ENCODE measurements around the gene GALNT16. TPM values are rescaled to one million over a fixed set of nuclear protein-coding genes. Genes with fewer than 3 reads are reported as not detected.

The GALNT16 gene
- total and polyA plus RNA-seq, 7 donors: 2.4 to 20.5 (median 5.3) TPM; not detected in 1

- 73 to 78% methylated on average over 9 of the region's 9 CpGs for WGBS, 2 donors
- no peak overlapping the region for H3K4me3 ChIP-seq
- H3K9me3 ChIP-seq: no peaks in the 10 kb centered on the region
- TF ChIP-seq, protein P1, sequence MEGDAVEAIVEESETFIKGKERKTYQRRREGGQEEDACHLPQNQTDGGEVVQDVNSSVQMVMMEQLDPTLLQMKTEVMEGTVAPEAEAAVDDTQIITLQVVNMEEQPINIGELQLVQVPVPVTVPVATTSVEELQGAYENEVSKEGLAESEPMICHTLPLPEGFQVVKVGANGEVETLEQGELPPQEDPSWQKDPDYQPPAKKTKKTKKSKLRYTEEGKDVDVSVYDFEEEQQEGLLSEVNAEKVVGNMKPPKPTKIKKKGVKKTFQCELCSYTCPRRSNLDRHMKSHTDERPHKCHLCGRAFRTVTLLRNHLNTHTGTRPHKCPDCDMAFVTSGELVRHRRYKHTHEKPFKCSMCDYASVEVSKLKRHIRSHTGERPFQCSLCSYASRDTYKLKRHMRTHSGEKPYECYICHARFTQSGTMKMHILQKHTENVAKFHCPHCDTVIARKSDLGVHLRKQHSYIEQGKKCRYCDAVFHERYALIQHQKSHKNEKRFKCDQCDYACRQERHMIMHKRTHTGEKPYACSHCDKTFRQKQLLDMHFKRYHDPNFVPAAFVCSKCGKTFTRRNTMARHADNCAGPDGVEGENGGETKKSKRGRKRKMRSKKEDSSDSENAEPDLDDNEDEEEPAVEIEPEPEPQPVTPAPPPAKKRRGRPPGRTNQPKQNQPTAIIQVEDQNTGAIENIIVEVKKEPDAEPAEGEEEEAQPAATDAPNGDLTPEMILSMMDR (IDR thresholded peaks at IDR 0.05): no peak
- TF ChIP-seq POLR2A (IDR thresholded peaks at IDR 0.05) (no peak), EP300 (IDR thresholded peaks at IDR 0.05) (no peak), POLR2AphosphoS5 (IDR thresholded peaks at IDR 0.05) (no peak)
- H3K27me3 ChIP-seq: no peaks in the 10 kb centered on the region
- intact Hi-C loops (cut with DNase I): no loop called here
- peaks cover 0 to 16% (median 15%) of the 10 kb centered on the region in 4 donors for H3K4me1 ChIP-seq
- no peaks in the 10 kb centered on the region for H3K36me3 ChIP-seq
- DNase-seq: no peak
- no peak overlapping the region for H3K27ac ChIP-seq
Observed at GRCh38 chr14:69284170-69284569, 24.2 kb downstream of the GALNT16 start.

GRCh38 chr14:69285661-69286255 is 25.8 kb downstream of the GALNT16 start:
- DNase-seq: no peak
- WGBS, 2 donors: 72 to 74% methylated on average over 7 of the region's 7 CpGs
- peaks cover 0 to 16% (median 15%) of the 10 kb centered on the region in 4 donors for H3K4me1 ChIP-seq
- intact Hi-C loops (cut with DNase I): no loop called here
- TF ChIP-seq, protein P1 (IDR thresholded peaks at IDR 0.05): no peak
- TF ChIP-seq POLR2A (IDR thresholded peaks at IDR 0.05) (no peak), POLR2AphosphoS5 (IDR thresholded peaks at IDR 0.05) (no peak), EP300 (IDR thresholded peaks at IDR 0.05) (no peak)
- H3K9me3 ChIP-seq: no peaks in the 10 kb centered on the region
- H3K36me3 ChIP-seq: no peaks in the 10 kb centered on the region
- no peak overlapping the region for H3K4me3 ChIP-seq
- H3K27me3 ChIP-seq: no peaks in the 10 kb centered on the region
- H3K27ac ChIP-seq: no peak overlapping the region

GRCh38 chr14:69287098-69288010 is 27.4 kb downstream of the GALNT16 start:
- H3K4me1 ChIP-seq: peaks cover 0 to 23% (median 15%) of the 10 kb centered on the region in 4 donors
- H3K27ac ChIP-seq: peak overlapping the region; percentile 39 to 55 (median 51)
- H3K9me3 ChIP-seq: no peaks in the 10 kb centered on the region
- H3K4me3 ChIP-seq: no peak overlapping the region
- 79% methylated on average over 9 of the region's 9 CpGs for whole genome bisulfite sequencing, 2 donors
- no peak for TF ChIP-seq EP300 (IDR thresholded peaks at IDR 0.05)
- TF ChIP-seq, protein P1 (IDR thresholded peaks at IDR 0.05): peak in 1 of 4 experiments; percentile 3
- TF ChIP-seq POLR2AphosphoS5 (IDR thresholded peaks at IDR 0.05): no peak
- no peak for TF ChIP-seq POLR2A (IDR thresholded peaks at IDR 0.05)
- no peak for DNase-seq
- H3K27me3 ChIP-seq: no peaks in the 10 kb centered on the region
- intact Hi-C loops (cut with DNase I): no loop called here
- H3K36me3 ChIP-seq: no peaks in the 10 kb centered on the region

DNA sequence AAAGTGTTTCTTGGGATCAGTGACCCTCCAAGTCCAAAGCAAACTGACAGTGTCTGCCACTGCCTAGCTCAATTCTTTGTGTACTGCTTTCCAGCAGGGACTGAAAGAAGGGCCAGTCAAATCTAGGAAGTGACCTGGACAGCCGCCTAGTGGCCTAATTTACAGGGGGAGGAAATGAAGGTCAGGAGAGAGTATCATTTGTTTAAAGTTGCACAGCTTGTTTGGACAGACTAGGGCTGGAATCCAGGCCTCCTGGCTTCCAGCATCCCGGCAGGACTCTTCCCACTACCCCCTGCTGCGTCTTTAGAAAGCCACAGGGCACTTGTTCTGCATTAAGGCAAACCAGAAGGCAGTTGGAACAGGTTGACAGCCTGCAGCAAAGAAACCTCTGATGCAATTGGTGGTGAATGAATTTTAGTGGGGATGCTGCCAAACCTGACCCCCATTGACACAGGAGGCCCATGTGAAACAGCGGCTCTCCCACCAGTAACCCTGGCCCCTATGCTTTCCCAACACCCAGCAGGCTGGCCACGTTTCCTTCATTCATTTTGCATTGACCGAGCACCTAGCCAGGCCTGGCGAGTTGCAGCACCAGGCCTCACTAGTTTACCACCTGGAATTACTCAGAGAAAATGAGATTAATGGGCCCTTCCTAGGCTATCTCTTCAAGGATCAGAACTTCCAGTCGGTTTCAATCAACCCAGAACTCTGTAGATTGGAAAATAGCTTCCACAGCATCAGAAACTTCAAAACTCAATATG is 28.2 kb downstream of the GALNT16 start:
- peak; percentile 89 for DNase-seq

More for the DNA sequence above, 28.2 kb downstream of the GALNT16 start:
- peaks cover 0 to 23% (median 15%) of the 10 kb centered on the region in 4 donors for H3K4me1 ChIP-seq
- peak overlapping the region; percentile 39 to 55 (median 51) for H3K27ac ChIP-seq
- H3K9me3 ChIP-seq: no peaks in the 10 kb centered on the region
- WGBS, 2 donors: 78 to 83% methylated on average over 8 of the region's 8 CpGs
- H3K4me3 ChIP-seq: no peak overlapping the region
- H3K36me3 ChIP-seq: no peaks in the 10 kb centered on the region
- TF ChIP-seq EP300 (IDR thresholded peaks at IDR 0.05) (no peak), POLR2AphosphoS5 (IDR thresholded peaks at IDR 0.05) (peak in 2 of 4 donors; percentile 27 to 35), POLR2A (IDR thresholded peaks at IDR 0.05) (no peak)
- TF ChIP-seq, protein P1 (IDR thresholded peaks at IDR 0.05): peak in 2 of 4 experiments; percentile 15 to 41
- no peaks in the 10 kb centered on the region for H3K27me3 ChIP-seq
- intact Hi-C loops (cut with DNase I): no loop called here
